Measurements from ENCODE around the gene KIAA0930.

- TF ChIP-seq POLR2AphosphoS5 (IDR thresholded peaks at IDR 0.05; ENCODE audit: low read depth, low read length) (no peak), SIN3A (IDR thresholded peaks at IDR 0.05; ENCODE audit: borderline replicate concordance, insufficient read depth, low read length) (no peak)
Observed at GRCh38 chr22:45154383-45154782, 86.3 kb downstream of the KIAA0930 start.
